NCI-H1105 (cell line): ENCODE data around the gene PLPPR2.
"Not testable (repeated sequence)": the region's sequence is repeated elsewhere in the genome, so short reads cannot be mapped to it uniquely, and the experiment has no call there.

Experiments used
- DNase-seq: peaks from one replicate; lab custom pipeline; 2025; lab: John Stamatoyannopoulos, UW

PLPPR2 gene, protein sequence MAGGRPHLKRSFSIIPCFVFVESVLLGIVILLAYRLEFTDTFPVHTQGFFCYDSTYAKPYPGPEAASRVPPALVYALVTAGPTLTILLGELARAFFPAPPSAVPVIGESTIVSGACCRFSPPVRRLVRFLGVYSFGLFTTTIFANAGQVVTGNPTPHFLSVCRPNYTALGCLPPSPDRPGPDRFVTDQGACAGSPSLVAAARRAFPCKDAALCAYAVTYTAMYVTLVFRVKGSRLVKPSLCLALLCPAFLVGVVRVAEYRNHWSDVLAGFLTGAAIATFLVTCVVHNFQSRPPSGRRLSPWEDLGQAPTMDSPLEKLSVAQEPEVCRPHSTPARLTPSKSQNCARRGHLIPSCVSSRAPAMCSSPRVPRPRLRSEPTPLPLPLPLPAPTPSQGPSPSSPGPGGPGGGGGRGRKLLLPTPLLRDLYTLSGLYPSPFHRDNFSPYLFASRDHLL

DNA sequence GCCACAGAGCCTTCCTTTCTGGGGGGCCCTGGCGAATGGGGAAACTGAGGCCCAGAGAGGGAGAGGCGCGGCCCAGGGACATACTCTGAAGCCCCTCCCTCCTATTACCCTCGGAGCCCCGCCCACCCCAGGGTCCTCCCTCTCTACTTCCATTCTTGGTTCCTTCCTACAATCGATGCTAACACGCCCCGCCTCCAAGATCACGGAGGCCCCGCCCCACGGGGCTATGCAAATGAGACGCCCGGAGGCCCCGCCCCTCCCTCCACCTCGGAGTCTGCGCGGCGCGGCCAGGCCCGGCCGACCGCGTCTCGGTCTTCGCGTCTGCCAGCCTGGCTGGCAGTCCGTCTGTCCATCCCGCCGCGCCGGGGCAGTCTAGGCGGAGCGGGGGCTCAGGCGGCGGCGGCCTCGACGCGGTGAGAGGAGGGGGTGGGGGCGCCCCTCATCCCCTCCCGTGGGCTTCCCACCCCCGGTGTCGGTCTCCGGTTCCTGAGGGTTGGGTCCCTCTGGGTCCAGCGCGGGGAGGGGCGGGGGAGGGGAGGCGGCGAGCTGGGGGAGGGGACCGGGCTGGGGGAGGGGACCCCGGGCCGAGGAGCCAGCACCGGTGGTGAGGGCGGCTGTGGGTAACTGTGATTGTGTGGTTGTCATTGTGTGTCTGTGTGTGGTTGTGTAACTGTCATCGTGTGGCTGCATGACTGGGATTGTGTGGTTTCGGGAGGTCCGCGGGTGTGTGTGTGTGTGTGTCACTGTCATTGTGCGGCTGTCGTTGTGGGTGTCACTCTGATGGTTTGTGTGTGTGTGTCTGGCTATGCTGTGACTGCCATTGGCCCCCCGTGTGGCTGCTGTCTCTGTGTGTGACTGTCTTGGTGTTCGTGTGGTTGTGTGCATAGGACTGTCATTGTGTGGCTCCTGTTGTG is at the start of gene PLPPR2:
TSS of gene PLPPR2 (plus strand) at position 273 of the 914 bp plus-strand sequence. CDS start 2,242 bp downstream, outside the sequence.
- peak; percentile 71 for DNase-seq

DNA sequence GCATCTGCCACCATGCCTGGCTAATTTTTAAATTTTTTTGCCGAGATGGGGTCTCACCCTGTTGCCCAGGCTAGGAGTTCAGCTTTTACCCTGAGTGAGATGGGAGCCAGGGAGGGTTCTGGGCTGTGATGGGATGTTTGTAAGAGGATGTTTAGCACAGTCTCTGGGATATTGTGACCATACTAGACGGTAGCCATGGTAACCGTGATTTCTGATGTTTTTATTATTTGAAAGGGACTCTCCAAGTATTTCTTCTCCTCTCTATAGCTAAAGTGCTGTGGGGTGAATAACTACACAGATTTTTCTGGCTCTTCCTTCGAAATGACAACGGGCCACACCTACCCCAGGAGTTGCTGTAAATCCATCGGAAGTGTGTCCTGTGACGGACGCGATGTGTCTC is 48.9 kb upstream of the PLPPR2 start:
- DNase-seq = no peak

DNA sequence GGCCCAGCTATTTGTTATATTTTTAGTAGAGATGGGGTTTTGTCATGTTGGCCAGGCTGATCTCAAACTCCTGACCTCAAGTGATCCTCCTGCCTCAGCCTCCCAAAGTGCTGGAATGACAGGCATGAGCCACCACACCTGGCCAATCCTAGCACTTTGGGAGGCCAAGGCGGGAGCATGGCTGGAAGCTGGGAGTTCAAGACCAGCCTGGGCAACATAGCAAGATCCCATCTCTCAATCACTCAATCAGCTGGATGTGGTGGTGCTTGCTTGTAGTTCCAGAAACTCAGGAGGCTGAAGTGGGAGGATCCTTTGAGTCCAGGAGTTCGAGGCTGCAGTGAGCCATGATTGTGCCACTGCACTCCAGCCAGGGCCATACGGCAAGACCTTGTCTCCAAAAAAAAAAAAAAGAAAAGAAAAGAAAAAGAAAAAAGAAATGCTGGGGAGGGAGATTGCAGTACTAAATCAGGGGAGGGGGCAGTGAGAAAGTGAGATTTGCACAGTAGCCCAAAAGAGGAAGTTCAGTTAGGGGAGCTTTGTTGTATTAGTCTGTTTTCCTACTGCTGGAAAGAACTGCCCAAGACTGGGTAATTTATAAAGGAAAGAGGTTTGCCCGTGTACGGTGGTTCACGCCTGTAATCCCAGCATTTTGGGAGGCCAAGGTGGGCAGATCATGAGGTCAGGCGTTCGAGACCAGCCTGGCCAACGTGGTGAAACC is 34.8 kb upstream of the PLPPR2 start:
- not testable (repeated sequence) for DNase-seq

DNA sequence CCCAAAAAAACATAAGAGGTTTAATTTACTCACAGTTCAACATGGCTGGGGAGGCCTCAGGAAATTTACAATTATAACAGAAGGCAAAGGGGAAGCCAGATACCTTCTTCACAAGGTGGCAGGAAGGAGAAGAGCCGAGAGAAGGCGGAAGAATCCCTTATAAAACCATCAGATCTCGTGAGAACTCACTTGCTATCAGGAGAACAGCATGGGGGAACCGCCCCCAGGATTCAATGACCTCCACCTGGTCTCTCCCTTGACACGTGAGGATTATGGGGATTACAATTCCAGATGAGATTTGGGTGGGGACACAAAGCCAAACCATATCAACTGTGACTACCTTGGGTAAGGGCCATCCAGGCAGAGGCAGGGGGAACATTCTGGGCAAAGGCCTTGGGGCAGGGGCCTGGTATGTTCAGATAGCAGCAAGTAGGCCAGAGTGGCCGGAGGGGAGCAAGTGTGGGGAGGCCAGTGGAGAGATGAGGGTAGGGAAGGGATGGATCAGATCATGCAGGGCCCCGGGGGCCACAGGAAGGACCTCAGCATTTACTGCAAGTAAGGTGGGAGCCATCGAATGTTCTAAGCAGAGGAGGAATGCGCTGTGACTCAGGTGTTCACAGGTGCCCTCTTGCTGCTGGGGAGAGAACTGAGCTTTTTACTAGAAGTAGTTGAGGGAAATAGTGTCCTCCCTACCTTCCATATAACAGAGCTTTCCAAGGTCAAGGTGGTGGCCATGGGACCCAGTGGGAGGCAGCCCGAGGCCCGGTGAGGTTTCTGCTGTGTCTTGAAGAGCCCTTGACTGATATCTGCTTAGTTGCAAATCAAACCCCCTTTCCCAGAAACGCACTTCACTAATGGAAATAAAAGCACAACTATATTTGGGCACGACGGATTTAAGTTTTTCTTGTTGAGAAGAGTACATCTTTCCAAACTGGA is 33.8 kb upstream of the PLPPR2 start:
- DNase-seq = no peak

DNA sequence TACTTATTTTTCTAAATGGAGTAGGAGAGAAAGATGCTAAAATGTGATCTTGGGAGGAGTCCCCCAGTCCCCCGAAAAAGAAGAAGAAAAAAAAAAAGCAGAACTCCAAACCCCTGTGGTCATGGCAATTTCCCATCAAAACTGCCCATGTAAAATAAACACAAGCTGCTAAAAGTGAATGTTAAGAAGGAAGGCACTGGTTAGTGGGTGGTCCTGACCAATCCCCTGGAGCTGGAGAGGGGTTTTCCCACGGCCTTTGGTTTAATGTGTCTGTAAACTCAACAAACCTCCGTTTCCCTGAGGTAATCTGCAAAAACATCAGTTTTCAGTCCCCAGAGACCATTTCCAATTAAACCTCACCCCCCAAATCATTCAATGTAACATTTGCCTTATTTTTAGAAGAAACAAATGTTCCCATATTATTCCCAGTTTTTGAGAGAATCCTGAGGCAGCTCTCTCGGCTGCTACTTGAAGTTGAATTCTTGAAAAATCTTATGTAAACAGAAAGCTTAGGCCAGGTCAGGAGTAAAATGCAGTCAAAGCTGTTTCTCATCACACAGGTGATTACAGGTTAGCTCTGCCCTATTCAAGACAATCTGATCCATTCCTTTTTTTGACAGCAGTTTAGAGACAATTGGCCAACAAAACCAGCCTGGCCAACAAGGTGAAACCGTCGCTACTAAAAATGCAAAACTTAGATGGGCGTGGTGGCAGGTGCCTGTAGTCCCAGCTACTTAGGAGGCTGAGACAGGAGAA is 32.8 kb upstream of the PLPPR2 start:
- no peak for DNase-seq

DNA sequence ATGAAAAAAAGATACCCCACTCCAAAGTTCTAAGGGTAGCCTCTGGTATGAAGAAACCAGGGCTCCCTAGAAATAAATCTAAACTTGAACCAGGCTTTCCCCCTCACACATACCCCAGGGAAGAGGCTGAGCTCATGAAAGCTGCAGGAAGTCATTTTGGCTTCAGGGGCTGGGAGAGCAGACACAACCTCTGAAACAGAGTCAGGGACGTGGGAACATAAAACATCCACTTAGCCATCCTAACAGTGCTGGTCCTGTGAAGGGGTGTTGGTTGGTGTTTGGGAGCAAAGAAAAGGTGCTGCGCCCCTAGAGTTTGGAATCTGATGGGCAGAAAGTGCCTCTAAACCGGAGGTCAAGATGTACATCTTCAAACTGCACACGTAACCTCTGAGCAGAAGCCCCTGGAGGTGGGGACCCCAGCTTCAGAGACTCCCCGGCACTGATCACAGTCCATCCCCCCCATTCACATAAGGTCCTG is 31.6 kb upstream of the PLPPR2 start:
- DNase-seq = no peak

DNA sequence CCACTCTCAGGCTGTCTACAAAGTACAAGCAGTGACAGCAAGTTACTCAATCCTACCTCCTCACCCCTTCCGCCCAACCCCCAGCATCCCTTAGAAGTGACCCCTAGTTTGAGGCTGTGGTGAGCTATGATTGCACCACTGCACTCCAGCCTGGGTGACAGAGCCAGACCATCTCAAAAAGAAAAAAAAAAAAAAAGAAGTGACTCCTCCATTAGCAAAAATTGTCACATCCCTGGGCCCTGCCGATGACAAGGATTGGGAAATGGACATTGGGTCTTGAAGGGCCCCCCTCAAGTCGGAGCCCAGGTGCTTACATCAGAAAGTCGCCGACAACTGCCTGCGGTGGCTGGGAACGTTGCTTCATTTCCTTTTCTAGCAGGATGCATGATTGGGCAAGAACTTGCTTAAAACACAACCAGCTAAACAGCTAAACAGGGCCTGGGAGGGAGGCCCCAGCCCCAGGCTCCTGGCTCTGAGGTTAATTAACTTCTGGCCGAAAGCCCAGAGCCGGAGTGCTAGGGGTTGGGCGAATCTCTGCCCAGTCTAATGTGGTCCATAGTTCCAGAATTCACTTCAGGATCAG is 31.1 kb upstream of the PLPPR2 start:
- peak; percentile 85 for DNase-seq

DNA sequence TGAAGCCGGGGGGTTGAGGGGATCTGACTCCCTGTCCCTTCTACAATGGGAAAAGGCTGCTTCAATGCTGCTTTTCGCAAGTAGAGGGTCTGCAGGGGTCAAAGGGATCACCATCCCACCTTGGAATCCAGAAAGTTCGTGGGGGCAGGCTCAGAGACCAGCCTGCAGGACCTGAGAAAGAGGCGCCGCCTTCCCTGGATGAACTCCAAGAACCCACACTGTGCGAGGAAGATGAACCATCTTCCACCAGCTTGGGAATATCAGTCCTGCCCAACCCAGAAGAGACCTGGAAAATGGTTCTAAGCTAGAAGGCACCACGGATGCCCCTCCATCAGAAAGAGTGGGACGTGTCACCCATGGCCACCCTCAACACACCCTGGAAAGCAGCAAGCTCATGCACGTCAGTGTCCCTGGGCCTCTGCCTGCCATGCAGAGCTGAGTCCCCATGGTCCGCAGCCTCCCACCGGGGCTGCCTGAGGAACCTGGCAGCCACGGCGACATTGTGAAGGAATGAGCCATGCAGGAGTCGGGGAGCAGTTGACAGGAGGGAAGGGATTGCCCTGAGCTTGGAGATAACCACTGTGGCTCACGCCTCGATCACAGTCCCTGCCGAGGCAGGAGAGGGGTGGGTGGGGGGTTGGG is 30.4 kb upstream of the PLPPR2 start:
- no peak for DNase-seq

DNA sequence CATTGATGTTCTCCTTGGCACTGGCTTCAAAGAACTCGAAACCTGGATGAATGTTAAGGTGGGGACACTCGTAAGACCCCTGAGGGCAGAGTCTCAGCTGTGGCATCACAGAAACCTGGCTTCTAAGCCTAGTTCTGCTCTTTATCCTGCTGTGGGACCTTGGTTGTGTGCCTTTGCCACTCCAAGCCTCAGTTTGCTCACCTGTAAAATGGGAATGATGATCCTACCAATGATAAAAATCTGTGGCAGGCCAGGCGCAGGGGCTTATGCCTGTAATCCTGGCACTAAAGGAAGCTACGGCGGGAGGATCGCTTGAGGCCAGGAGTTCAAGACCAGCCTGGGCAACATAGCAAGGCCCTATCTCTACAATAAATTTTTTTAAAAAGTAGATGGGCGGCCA is 29.7 kb upstream of the PLPPR2 start:
- no peak for DNase-seq

DNA sequence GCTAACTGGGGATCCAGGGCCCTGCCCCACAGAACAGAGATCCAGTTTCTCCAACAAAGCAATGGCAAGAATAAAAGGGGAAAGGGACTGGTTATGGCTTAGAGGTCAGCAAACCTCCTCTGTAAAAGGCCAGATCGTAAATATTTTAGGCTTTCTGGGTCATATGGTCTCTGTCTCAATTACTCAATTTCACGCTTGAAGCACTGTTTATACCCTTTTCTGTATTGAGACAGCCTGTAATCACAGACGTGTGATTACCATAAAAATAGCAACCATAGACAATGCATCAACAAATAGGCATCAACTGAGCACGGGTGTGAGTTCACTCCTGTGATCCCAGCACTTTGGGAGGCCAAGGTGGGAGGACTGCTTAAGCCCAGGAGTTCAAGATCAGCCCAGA is 25.1 kb upstream of the PLPPR2 start:
- DNase-seq = no peak

DNA sequence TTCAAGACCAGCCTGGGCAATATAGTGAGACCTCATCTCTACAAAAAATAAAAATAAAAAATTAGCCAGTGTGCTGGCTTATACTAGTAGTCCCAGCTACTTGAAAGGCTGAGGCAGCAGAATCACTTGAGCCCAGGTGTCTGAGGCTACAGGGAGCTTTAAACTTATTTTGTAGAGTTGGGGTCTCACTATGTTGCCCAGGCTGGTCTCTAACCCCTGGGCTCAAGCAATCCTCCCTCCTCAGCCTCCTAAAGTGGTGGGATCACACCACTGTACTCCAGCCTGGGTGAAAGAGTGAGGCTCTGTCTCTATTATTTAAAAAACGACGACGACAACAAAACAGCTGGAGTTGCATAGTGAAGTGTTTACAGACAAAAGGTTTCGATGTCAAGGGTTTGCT is 23.7 kb upstream of the PLPPR2 start:
- no peak for DNase-seq

DNA sequence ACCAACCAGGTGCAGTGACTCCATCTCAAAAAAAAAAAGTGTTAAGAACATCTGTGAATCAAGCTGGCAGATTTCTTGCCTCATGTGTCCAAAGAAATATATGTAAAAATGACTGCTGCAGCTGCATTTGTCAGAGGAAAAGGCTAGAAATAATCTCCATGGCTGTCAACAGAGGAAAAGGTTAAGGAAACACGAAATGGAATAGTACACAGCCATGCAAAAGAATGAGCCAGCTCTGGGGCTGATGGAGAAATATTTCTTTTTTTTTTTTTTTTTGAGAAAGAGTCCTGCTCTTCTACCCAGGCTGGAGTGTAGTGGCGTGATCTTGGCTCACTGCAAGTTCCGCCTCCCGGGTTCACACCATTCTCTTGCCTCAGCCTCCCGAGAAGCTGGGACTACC is 22.4 kb upstream of the PLPPR2 start:
- no peak for DNase-seq

DNA sequence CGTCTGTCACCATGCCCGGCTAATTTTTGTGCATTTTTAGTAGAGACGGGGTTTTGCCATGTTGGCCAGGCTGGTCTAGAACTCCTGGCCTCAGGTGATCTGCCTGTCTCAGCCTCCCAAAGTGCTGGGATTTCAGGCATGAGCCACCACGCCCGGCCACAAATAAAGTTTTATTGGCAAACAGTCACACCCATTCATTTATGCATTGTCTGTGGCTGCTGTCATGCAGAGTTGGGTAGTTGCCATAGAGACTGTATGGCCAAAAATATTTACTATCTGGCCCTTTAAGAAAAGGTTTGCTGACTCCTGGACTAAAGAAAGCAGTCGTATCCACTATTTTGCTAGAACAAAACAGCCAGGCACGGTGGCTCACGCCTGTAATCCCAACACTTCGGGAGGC is 21.4 kb upstream of the PLPPR2 start:
- not testable (repeated sequence) for DNase-seq

DNA sequence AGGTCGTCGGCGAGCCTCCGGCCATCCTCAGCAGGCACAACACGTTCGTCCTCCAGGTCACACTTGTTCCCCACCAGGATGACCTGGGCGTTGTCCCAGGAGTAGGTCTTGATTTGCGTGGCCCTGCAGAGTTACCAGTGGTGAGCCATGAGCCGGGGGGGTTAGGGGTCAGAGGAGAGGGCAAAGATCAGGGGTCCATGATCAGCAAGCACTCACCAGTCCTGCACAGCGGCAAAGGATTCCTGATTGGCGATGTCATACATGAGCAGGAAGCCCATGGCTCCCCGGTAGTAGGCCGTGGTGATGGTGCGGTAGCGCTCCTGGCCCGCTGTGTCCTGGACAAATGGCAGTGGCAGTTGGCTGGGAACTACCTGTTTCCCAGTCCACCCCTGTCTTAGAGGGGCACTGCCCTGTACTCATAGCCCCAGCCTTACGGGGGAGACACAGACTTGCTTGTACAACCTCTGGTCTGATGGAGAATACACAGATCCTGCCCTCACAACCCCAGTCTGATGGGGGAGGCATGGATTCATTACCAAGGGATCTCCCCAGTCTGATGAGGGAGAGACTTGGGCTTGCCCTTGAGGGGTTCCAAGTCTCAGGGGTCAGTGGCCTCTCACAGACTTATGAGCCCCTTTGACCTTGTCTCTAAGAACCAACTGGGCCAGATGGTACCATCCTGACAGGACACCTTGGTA is 19.6 kb upstream of the PLPPR2 start:
- DNase-seq = no peak

DNA sequence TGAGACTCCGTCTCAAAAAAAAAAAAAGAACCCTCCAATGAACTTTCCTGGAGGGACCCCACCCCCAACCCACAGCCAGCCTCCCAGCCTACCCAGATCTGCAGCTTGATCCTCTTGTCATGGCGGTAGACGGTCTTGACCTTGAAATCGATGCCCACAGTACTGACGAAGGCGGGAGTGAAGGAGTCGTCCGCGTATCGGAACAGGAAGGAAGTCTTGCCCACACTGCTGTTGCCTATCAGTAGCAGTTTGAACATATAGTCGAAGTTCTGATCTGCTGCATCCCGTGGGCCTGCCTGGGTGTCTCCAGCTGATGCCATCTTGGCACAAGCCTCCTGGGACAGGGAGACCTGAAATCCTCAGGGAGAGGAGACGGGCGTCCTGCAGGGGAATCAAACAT is 18.2 kb upstream of the PLPPR2 start:
- no peak for DNase-seq

DNA sequence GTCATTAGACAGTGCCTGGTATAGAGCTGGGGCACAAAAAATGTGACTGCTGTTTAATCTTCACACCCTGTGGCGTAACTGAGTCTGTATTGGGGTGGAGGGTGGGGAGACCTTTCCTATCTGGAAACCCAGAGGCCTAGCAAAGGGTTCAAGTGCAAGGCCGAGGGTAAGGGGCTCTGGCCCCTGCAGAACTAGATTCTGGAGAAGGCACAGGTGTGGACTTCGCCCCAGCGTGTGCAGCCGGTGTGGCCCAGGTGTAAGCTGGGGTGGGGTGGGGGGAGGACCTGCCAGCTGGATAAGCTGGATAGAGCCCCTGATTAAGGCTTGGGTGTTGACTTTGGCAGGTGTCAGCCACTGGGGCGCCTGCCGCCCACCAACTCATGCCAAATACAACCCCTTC is 17.1 kb upstream of the PLPPR2 start:
- no peak for DNase-seq

DNA sequence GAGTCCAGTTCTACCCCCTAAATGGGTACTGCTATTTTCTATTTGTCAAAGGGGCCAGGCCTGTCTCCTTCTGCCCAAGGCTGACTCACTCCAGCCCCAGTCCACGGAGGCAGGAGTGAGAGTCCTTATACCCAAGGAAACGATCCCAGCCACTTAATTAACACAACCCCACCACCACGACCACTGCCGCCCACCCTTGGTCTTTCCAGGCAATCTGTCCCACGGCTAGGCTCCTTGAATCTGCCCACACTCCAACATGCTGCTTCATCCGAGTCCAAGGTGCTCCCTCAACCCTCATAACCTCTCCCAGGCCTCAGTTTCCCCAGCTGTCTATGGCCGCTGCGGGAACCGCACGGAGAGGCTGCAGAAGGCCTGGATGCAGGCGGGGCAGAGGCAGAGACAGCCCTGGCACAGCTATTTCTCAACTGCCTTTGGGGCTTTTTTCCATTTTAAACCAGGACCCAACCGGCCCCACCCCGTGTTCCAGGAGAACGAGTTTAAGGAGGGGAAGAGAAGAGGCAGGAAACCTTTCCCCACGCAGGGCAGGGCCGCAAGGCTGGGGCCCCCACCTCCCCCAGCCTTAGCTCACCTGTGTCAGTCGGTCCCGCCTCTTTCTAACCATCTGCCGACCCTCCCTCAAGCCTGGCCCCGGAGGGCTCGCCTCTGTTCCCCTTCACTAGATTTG is 16.5 kb upstream of the PLPPR2 start:
- no peak for DNase-seq
